Mononuclear cell (primary cell): ENCODE results near the gene MYO5A. TPM values are rescaled to one million over a fixed set of nuclear protein-coding genes. Genes with fewer than 3 reads are reported as not detected.
"Not testable (repeated sequence)": the region's sequence is repeated elsewhere in the genome, so short reads cannot be mapped to it uniquely, and the experiment has no call there.

Experiments
- H3K27me3 ChIP-seq: 2 replicates; pipeline ENCODE4 v1.6.0; 2011; ENCODE audit warnings: low read length, control low read depth; ENCODE audit not compliant: insufficient read depth
- H3K4me1 ChIP-seq: 2 replicates; pipeline ENCODE4 v1.5.1; 2011; ENCODE audit warnings: mild to moderate bottlenecking, low read length, control low read depth; ENCODE audit not compliant: insufficient read depth
- H3K4me3 ChIP-seq: 2 replicates; pipeline ENCODE4 v1.5.1; 2011; ENCODE audit warnings: mild to moderate bottlenecking, low read length, moderate library complexity
- H3K9me3 ChIP-seq: 2 replicates; pipeline ENCODE4 v1.5.1; 2011; ENCODE audit warnings: low read depth, mild to moderate bottlenecking, control low read depth, low read length
- total RNA-seq: library from RNA; depleted of rRNA; stranded (reverse); fragments of >200 nt; gene quantifications from one replicate; pipeline ENCODE4 v1.2.3, GENCODE V29; 2012

MYO5A gene
- total RNA-seq, result 69.7 TPM

DNA sequence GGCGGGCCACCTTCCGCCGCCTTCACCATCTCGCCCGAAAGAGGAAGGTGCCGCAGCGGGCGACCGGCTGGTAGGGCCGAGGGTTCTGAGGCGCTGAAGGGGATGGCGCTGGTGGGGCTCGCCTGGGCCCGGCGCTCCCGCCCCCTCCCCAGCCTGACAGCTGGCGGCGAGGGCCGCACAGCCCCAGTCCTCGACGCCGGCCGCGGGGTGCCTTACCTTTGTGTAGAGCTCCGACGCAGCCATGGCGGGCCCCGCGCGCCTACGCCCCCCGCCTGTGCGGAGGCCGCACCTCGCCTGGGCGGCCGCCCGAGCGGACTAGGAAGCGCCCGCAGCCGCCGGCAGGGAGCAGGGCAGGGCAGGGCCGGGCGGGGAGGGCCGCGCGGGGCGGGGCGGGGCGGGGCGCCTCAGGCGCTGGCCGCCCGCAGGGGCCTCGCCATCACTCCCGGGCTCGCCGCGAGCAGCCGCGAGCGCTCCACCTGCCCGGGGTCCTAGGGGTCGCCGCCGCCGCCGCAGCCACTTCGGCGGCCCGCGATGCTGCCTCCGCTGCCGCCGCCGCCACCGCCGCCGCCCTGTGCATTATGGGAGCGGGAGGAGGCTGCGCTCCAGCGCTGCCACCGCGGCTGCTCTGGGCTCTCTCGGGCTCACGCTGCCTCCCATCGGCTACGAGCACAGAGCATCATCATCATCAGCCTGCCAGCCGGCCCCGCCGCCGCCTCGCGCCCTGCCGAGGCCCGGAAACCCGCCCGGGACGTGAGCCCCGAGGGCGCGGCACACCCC, at the start of gene MYO5A:
Gene MYO5A (minus strand): TSS at position 317 of the 777 bp plus-strand sequence. CDS start 74 bp downstream, at position 243.
- Histone ChIP-seq H3K4me3 (peak within 1 kb of the TSS; percentile 67), H3K4me1 (peaks cover 32% of the 10 kb centered on the region), H3K9me3 (no peaks in the 10 kb centered on the region), H3K27me3 (no peaks in the 10 kb centered on the region)

DNA sequence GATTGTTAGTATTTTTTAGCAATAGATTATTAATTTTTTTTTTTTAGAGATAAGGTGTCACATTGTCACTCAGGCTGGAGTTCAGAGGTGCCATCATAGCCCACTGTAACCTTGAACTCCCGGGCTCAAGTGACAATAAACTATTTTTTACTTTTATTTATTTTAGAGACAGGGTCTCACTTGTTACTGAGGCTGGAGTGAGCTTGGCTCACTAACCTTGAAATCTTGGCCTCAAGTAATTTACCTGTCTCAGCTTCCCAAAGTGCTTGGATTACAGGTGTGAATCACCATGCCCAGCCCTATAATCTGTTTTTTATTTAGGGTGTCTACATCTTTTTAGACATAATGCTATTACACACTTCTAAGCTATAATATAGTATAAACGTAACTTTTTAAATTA, 48.0 kb upstream of the MYO5A start:
- Histone ChIP-seq H3K9me3 (no peaks in the 10 kb centered on the region), H3K4me3 (no peak overlapping the region), H3K27me3 (no peaks in the 10 kb centered on the region), H3K4me1 (no peaks in the 10 kb centered on the region)

DNA sequence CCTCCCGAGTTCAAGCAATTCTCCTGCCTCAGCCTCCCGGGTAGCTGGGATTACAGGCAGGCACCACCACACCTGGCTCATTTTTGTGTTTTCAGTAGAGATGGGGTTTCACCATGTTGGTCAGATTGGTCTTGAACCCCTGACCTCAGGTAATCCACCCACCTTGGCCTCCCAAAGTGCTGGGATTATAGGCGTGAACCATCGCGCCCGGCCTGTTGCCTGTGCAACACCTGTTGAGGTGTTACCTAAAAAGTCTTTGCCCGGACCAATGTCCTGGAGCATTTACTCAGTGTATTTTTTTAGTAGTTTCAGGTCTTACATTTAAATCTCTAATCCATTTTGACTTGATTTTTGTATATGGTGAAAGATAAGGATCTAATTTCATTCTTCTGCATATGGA, 46.9 kb upstream of the MYO5A start:
- not testable (repeated sequence) for H3K27me3 ChIP-seq, H3K4me1 ChIP-seq, H3K4me3 ChIP-seq, H3K9me3 ChIP-seq

DNA sequence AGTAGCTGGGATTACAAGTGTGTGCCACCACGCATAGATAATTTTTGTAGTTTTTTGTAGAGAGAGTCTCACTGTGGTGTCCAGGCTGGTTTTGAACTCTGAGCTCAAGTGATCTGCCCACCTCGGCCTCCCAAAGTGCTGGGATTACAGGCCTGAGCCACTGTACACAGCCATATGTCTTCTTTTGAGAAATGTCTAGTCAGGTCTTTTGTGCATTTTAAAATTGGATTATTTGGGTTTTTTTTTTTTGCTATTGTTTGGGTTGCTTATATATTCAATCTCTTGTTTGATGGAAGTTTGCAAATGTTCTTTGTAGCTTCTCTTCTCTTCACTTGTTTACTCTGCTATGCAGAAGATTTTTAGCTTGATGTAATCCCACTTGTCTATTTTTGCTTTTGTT, 46.4 kb upstream of the MYO5A start:
- H3K4me1 ChIP-seq, result no peaks in the 10 kb centered on the region
- no peak overlapping the region for H3K4me3 ChIP-seq
- H3K27me3 ChIP-seq, result no peaks in the 10 kb centered on the region
- no peaks in the 10 kb centered on the region for H3K9me3 ChIP-seq

DNA sequence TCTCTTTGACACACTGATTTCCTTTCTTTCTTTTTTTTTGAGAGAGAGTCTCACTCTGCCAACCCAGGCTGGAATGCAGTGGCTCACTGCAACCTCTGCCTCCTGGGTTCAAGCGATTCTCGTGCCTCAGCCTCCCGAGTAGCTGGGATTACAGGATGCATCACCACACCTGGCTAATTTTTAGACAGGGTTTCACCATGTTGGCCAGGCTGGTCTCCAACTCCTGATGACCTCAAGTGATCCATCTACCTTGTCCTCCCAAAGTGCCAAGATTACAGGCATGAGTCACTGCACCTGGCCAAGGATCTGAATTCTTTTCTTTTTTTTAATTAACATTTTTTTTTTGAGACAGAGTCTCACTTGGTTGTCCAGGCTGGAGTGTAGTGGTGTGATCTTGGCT, 45.9 kb upstream of the MYO5A start:
- not testable (repeated sequence) for H3K9me3 ChIP-seq, H3K27me3 ChIP-seq, H3K4me3 ChIP-seq, H3K4me1 ChIP-seq

DNA sequence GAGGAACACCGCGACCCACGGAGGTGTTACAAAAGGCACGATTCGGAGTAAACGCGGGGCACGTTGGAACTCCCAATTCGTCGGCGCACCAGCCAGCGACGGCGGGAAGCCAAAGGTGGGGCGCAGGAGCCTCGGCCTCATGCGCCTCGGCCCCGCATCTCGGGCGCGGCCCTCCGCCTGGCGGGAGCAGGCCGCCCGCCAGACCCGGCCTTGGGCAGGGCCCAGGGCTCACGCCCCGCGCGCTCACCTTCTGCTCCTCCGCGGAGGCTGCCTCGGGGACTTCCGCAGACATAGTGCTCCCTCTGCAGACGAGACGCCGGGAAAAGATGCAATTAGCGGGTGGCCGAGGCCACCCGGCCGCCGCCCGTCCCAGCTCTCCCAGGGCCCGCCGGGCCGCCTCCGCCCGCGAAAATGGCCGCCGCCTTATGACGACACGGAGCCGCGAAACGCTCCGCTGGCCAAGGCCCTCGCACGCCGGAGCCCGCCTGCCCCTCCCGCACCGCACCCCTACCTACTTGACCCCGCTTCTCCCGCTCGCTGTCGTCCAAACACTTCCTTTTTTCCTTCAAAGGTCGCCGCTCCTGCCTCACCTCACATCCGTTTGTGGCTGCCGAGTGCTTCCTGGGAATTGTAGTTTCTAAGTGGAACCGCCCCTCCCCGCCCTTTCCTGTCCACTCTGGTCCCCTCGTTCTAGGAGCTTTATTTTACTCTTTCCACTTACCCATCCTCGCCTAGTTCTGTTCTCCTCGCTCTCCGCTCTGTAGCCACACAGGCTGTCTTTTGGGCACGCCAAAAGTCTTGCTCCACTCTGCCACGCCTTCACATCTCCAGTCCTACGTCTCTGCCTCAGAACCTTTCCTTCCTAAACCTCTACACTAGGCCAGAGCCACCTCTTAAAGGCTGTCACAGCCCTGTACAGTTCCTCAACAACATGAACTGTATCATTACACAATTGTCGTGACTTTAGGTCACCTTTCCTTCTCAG, 40.2 kb upstream of the MYO5A start, which contains the start of gene ARPP19:
Gene ARPP19 (minus strand): TSS at position 430 of the 985 bp plus-strand sequence. CDS start 138 bp downstream, at position 292.
- H3K27me3 ChIP-seq, result no peaks in the 10 kb centered on the region
- peaks cover 39% of the 10 kb centered on the region for H3K4me1 ChIP-seq
- H3K4me3 ChIP-seq, result peak within 1 kb of the TSS; percentile 70
- H3K9me3 ChIP-seq, result no peaks in the 10 kb centered on the region

DNA sequence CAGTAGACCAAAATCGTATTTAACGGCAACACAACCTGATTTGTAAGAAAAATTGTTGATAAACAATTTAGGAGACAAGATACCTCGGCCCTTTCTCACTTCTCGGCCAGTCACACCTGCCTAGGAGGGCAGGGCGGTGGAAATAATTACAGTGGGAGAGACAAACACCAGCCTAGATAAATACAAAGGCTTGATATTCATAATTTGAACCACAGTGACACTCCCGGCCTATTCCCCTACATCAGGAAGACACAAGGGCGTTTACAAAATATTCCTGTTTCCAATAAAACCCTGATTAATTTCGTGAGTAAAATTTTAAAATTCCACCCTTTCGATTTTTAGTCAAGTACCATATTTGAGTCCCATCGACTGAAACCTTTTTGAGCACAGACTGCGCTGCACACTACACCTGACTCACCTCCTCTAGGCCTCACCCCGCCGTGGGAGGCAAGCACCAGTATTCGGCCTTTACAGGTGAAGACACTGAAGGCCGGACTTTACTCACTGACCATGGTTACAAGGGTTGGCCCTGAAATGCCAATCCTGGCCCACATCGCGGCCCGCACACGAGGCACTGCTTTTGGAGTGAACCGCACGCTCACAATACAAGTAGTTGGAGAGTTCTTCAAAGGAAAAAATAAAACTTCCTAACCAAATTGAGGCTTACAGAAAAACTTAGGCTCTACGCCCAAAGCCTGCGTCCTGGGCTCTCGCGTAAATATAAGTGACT, 39.4 kb upstream of the MYO5A start:
- Histone ChIP-seq H3K27me3 (no peaks in the 10 kb centered on the region), H3K4me3 (peak overlapping the region; percentile 70), H3K4me1 (peaks cover 39% of the 10 kb centered on the region), H3K9me3 (no peaks in the 10 kb centered on the region)

DNA sequence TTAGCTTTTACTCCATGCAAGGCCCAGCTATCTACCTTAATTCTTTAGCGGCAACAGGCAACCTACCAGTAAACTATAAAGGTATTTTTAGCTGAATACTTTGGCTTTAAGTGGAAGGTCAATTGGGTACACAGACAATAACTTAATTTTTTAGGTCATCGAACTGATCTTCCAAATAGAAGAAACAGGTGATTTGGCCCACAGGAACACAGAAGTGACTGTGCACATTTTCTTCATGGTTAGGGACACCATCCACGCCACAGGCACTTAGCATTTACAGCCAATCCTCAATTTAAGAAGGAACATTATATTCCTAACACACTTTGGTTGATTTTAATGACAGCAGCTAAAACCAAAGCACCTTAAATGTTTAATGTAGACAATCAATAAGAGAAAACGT, 38.2 kb upstream of the MYO5A start:
- Histone ChIP-seq H3K4me3 (no peak overlapping the region), H3K27me3 (no peaks in the 10 kb centered on the region), H3K4me1 (peaks cover 39% of the 10 kb centered on the region), H3K9me3 (no peaks in the 10 kb centered on the region)

DNA sequence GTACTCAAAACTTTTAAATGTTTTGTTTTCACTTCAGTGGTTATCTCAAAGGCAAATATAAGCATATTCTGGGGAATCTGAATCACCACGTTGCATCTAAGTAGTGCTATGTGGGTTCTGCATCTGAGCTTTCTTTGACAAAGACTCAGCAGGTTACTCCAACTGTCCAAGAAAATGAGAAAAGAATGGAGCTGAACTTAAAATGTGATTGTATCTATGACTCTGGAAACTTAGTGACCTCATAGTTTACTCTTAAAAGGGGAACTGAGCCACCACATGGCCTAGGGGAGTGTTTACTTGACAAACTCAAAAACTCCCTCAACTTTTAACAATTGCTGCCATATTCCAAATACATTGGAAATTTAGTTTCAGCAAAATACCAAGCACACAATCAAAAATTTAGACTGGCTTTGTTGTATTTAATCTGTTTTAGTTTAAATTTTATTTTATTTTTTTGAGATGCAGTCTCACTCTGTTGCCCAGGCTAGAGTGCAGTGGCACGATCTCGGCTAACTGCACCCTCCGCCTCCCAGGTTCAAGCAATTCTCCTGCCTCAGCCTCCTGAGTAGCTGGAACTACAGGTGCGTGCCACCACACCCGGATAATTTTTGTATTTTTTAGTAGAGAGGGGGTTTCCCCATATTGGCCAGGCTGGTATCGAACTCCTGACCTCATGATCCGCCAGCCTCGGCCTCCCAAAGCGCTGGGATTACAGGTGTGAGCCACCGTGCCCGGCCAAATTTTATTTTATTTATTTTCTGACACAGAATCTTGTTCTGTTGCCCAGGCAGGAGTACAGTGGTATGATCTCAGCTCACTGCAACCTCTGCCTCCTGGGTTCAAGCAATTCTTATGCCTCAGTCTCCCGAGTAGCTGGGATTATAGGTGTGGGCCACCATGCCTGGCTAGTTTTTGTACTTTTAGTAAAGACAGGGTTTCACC, 37.0 kb upstream of the MYO5A start:
- H3K27me3 ChIP-seq, H3K4me3 ChIP-seq, H3K9me3 ChIP-seq: not testable (repeated sequence)
- peaks cover 41% of the 10 kb centered on the region for H3K4me1 ChIP-seq

DNA sequence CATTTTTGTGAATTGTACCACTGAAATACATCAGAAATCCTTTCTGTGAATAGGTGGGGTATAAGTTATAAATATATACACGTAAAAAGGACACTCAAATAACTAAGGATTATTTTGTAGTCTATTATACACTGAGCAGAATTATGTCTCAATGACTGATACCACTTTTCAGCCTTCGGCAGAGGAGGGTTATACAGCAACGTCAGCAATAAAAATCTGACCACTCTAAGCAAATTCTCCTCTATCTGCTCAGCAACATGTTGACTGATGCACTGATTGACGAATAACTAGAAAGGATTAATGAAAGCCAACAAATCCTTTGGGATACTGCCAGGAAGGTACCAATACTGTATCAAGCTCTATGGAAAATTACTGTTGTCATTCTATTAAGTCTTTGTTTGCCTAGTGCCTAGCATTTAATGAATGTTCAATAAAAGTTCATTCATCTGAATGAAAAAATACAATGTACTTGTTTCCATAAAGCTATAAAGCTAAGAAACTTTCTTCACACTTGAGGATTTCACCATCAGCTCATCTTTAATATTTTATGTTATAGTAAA, 34.9 kb upstream of the MYO5A start:
- Histone ChIP-seq H3K4me1 (peaks cover 49% of the 10 kb centered on the region), H3K27me3 (no peaks in the 10 kb centered on the region), H3K9me3 (no peaks in the 10 kb centered on the region), H3K4me3 (no peak overlapping the region)

DNA sequence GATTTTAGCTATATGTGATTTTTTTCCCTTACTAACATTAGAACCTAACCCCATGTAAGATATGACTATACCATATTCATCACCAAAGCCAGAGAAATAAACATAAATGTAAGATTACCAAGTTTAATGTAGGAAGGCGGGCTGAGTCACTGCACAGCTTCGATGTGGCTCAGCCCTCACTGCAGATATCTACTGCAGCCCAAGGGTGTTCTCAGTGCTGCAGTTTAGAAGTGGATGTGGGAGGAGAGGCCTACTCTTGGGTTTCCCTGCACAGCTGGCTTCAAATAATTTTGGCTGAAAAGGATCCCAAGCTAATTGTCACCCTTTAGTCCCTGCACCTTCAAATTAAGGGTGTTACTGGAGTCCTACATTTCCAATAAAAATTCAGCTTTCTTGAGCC, 30.9 kb upstream of the MYO5A start:
- H3K27me3 ChIP-seq, result no peaks in the 10 kb centered on the region
- H3K9me3 ChIP-seq, result no peaks in the 10 kb centered on the region
- no peak overlapping the region for H3K4me3 ChIP-seq
- H3K4me1 ChIP-seq, result peaks cover 25% of the 10 kb centered on the region

DNA sequence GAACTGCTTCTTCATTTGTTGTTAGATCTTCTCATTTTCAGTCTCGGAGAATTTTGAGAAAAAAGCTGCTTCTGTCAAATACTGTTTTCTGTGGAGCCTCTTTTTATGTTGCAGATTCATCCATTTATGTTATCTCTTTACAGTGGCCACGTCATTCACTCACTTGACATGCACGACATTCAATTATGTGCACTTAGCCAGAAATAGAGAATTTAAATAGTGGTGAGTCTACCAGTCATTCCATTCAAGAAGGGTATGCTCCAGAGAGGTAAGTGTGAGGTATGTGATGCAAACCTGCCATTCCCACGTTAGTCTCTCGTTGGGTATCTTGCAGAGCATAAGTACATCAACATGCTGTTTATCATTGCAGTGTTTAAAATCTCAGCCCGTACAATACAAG, 30.3 kb upstream of the MYO5A start:
- Histone ChIP-seq H3K9me3 (no peaks in the 10 kb centered on the region), H3K4me3 (no peak overlapping the region), H3K27me3 (no peaks in the 10 kb centered on the region), H3K4me1 (peaks cover 25% of the 10 kb centered on the region)

DNA sequence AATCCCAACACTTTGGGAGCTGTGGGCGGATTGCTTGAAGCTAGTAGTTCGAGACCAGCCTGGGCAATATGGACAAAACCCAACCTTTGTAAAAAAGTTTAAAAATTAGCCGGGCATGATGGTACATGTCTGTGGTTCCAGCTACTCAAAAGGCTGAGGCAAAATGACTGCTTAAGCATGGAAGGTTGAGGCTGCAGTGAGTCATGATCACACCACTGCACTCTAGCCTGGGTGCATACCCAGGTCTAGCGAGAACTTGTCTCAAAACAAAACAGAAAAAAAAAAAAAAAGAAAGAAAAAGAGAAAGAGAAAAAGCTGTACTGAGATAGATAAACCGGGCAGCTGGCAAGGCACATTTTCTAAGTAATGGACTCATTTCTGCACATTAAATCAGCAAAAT, 29.5 kb upstream of the MYO5A start:
- Histone ChIP-seq H3K4me1 (peaks cover 30% of the 10 kb centered on the region), H3K27me3 (no peaks in the 10 kb centered on the region), H3K4me3 (no peak overlapping the region)

DNA sequence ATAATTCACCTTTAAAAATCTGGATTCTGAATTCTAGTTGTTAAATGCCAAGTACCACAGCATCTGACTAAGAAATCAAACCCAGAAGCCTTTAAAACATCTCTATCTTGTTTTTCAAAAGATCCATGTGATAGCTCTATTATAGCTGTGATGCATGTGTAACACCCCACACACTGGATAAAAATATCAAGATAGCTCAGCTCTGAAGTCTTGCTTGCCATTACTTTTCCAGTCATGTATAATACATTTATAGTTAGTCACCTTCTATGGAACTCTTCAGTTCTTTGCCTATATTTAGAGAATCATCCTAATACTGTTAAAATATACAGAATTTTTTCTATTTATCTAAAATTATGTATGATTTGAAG, 28.6 kb upstream of the MYO5A start:
- H3K4me1 ChIP-seq, result peaks cover 37% of the 10 kb centered on the region
- no peaks in the 10 kb centered on the region for H3K27me3 ChIP-seq
- H3K4me3 ChIP-seq, result no peak overlapping the region
- H3K9me3 ChIP-seq, result no peaks in the 10 kb centered on the region

More for the DNA sequence above, 29.5 kb upstream of the MYO5A start:
- no peaks in the 10 kb centered on the region for H3K9me3 ChIP-seq
